ENCODE results near the gene HLF.

DNA sequence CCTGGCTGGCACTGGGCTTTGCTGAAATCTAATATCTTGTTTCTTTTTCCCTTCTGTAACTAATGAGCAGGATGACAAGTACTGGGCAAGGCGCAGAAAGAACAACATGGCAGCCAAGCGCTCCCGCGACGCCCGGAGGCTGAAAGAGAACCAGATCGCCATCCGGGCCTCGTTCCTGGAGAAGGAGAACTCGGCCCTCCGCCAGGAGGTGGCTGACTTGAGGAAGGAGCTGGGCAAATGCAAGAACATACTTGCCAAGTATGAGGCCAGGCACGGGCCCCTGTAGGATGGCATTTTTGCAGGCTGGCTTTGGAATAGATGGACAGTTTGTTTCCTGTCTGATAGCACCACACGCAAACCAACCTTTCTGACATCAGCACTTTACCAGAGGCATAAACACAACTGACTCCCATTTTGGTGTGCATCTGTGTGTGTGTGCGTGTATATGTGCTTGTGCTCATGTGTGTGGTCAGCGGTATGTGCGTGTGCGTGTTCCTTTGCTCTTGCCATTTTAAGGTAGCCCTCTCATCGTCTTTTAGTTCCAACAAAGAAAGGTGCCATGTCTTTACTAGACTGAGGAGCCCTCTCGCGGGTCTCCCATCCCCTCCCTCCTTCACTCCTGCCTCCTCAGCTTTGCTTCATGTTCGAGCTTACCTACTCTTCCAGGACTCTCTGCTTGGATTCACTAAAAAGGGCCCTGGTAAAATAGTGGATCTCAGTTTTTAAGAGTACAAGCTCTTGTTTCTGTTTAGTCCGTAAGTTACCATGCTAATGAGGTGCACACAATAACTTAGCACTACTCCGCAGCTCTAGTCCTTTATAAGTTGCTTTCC, 56.0 kb downstream of the HLF start:
- TF ChIP-seq EGR1 (IDR thresholded peaks at IDR 0.05), result no peak
- TF ChIP-seq EP300 (IDR thresholded peaks at IDR 0.05; ENCODE audit: borderline replicate concordance), result no peak
- no peak for TF ChIP-seq REST (IDR thresholded peaks at IDR 0.05; ENCODE audit: low read depth)
- no peak for TF ChIP-seq MAX (IDR thresholded peaks at IDR 0.05)
- TF ChIP-seq CREB1 (IDR thresholded peaks at IDR 0.05; ENCODE audit: low read depth), result no peak
- TF ChIP-seq TAF1 (IDR thresholded peaks at IDR 0.05; ENCODE audit: low read depth), result no peak
- TF ChIP-seq YY1 (IDR thresholded peaks at IDR 0.05; ENCODE audit: low read depth), result no peak
- no peak for TF ChIP-seq ZBTB7A (IDR thresholded peaks at IDR 0.05; ENCODE audit: low read depth)
- no peak for TF ChIP-seq FOXM1 (IDR thresholded peaks at IDR 0.05; ENCODE audit: borderline replicate concordance, low read depth)
- TF ChIP-seq RAD21 (IDR thresholded peaks at IDR 0.05; ENCODE audit: low read depth), result no peak
- TF ChIP-seq, protein P1, sequence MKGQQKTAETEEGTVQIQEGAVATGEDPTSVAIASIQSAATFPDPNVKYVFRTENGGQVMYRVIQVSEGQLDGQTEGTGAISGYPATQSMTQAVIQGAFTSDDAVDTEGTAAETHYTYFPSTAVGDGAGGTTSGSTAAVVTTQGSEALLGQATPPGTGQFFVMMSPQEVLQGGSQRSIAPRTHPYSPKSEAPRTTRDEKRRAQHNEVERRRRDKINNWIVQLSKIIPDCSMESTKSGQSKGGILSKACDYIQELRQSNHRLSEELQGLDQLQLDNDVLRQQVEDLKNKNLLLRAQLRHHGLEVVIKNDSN (IDR thresholded peaks at IDR 0.05), result no peak
- TF ChIP-seq TEAD4 (IDR thresholded peaks at IDR 0.05), result no peak
